Transverse colon (tissue), 4 donors: ENCODE data around the gene ST6GAL2. TPM values are rescaled to one million over a fixed set of nuclear protein-coding genes. Genes with fewer than 3 reads are reported as not detected.

Experiments used
- DNase-seq: peaks from one replicate; pipeline ENCODE4 v3.0.0-alpha.2; 2019
- H3K27ac ChIP-seq, 4 donors: fragments of 200-600 bp; sonication (generic); 2 replicates each; pipeline ENCODE4 v1.5.1; 2016 to 2018; ENCODE audit warnings: inconsistent platforms in 4 of 4
- H3K27me3 ChIP-seq: fragments of 200-600 bp; sonication (generic); 2 replicates; pipeline ENCODE4 v1.5.1; 2017; ENCODE audit warnings: inconsistent platforms
- H3K36me3 ChIP-seq, 4 donors: fragments of 200-600 bp; sonication (generic); 2 replicates each; pipeline ENCODE4 v1.5.1; 2017 to 2019; ENCODE audit warnings: inconsistent platforms in 4 of 4
- H3K4me1 ChIP-seq, 4 donors: fragments of 200-600 bp; sonication (generic); 2 replicates each; pipeline ENCODE4 v1.5.1; 2017 to 2020; ENCODE audit warnings: inconsistent platforms in 4 of 4
- H3K4me3 ChIP-seq, 4 donors: fragments of 200-600 bp; sonication (generic); 1 replicate in 1 of 4; 2 replicates in 3 of 4; pipeline versions ENCODE4 v1.5.1 to v1.6.1; 2017 to 2019; ENCODE audit warnings: inconsistent platforms in 4 of 4
- H3K9me3 ChIP-seq, 2 donors: fragments of 200-600 bp; sonication (generic); 2 replicates each; pipeline ENCODE4 v1.5.1; 2017 to 2019; ENCODE audit warnings: inconsistent platforms in 2 of 2
- CTCF ChIP-seq, 5 experiments: fragments of 200-600 bp in 3 of 5; fragments of 450-650 bp in 2 of 5; sonication (generic) in 3 of 5; IDR thresholded peaks; 1 replicate in 2 of 5; 2 replicates in 3 of 5; pipeline ENCODE4 v1.5.1; 2016 to 2017; ENCODE audit warnings: antibody characterized with exemption in 5 of 5, inconsistent platforms in 3 of 5, mild to moderate bottlenecking in 2 of 5, moderate library complexity in 1 of 5
- EP300 ChIP-seq: sonication (generic); formaldehyde crosslinking; IDR thresholded peaks from one replicate; pipeline ENCODE4 v1.6.1; 2017; ENCODE audit warnings: antibody characterized with exemption, low read depth
- POLR2A ChIP-seq: fragments of 450-650 bp; IDR thresholded peaks from one replicate; pipeline ENCODE4 v1.6.1; 2016; ENCODE audit warnings: antibody characterized with exemption, mild to moderate bottlenecking, moderate library complexity
- POLR2AphosphoS5 ChIP-seq, 3 donors: sonication (generic); formaldehyde crosslinking; IDR thresholded peaks; one replicate each; pipeline ENCODE4 v1.6.1; 2016; ENCODE audit warnings: antibody characterized with exemption in 3 of 3
- WGBS, 2 donors: methylation state at CpG; one replicate each; pipeline ENCODE4 v1.1.5; 2018; ENCODE audit warnings: low coverage in 1 of 2; 5-methylcytosine and 5-hydroxymethylcytosine counted together
- in situ Hi-C, 4 donors: fragments of 200-750 bp; cut with MboI; loops; one replicate each; pipeline versions ENCODE4 v1.15.0 to v1.15.1; 2017; ENCODE audit warnings: low sequenced_read_pairs in 3 of 4, low pct_ligation_motif_present in 1 of 4, low pct_unique_long_range_greater_than_20kb in 1 of 4
- intact Hi-C: fragments of 100-400 bp; cut with DNase I; formaldehyde crosslinking; loops from one replicate; pipeline ENCODE4 v1.15.1; 2023; ENCODE audit warnings: low total_unique reads
- total RNA-seq, 4 donors: library from RNA; depleted of rRNA; stranded (reverse); fragments of >200 nt; gene quantifications; one replicate each; pipeline ENCODE4 v1.1.0, GENCODE V29; 2016

The ST6GAL2 gene
- total RNA-seq, 4 donors from 2014 or later: 0.16 to 2.0 (median 0.51) TPM

GRCh38 chr2:106800976-106801655 is 84.9 kb downstream of the ST6GAL2 start:
- intact Hi-C loops (no loop called here), in situ Hi-C loops (no loop called here)
- Histone ChIP-seq H3K9me3 (no peaks in the 10 kb centered on the region), H3K27me3 (no peaks in the 10 kb centered on the region), H3K4me1 (no peaks in the 10 kb centered on the region), H3K36me3 (no peaks in the 10 kb centered on the region), H3K4me3 (no peak overlapping the region), H3K27ac (no peak overlapping the region)
- no peak for TF ChIP-seq CTCF (IDR thresholded peaks at IDR 0.05)
- no peak for TF ChIP-seq POLR2AphosphoS5 (IDR thresholded peaks at IDR 0.05)
- TF ChIP-seq POLR2A: no peak
- no peak for DNase-seq
- 72 to 83% methylated on average over 7 to 10 of the region's 10 CpGs for WGBS, 2 donors

GRCh38 chr2:106800180-106800579 is 85.8 kb downstream of the ST6GAL2 start:
- no peaks in the 10 kb centered on the region for H3K27me3 ChIP-seq
- in situ Hi-C loops (no loop called here), intact Hi-C loops (no loop called here)
- no peak overlapping the region for H3K27ac ChIP-seq
- no peaks in the 10 kb centered on the region for H3K4me1 ChIP-seq
- no peaks in the 10 kb centered on the region for H3K36me3 ChIP-seq
- no peak for DNase-seq
- WGBS, 2 donors: 90 to 97% methylated on average over 4 of the region's 4 CpGs
- no peak overlapping the region for H3K4me3 ChIP-seq
- no peaks in the 10 kb centered on the region for H3K9me3 ChIP-seq
- TF ChIP-seq POLR2A (no peak), POLR2AphosphoS5 (IDR thresholded peaks at IDR 0.05) (no peak), EP300 (no peak), CTCF (IDR thresholded peaks at IDR 0.05) (no peak)

GRCh38 chr2:106798826-106799552 is 87.0 kb downstream of the ST6GAL2 start:
- no peaks in the 10 kb centered on the region for H3K4me1 ChIP-seq
- H3K9me3 ChIP-seq: no peaks in the 10 kb centered on the region
- WGBS, 2 donors: 58 to 62% methylated on average over 2 to 5 of the region's 5 CpGs
- in situ Hi-C loops (no loop called here), intact Hi-C loops (no loop called here)
- H3K27me3 ChIP-seq: no peaks in the 10 kb centered on the region
- H3K4me3 ChIP-seq: no peak overlapping the region
- TF ChIP-seq POLR2AphosphoS5 (IDR thresholded peaks at IDR 0.05) (no peak), POLR2A (no peak), CTCF (IDR thresholded peaks at IDR 0.05) (no peak), EP300 (no peak)
- DNase-seq: no peak
- no peaks in the 10 kb centered on the region for H3K36me3 ChIP-seq
- H3K27ac ChIP-seq: no peak overlapping the region

GRCh38 chr2:106797494-106797893 is 88.5 kb downstream of the ST6GAL2 start:
- Histone ChIP-seq H3K4me3 (no peak overlapping the region), H3K9me3 (no peaks in the 10 kb centered on the region), H3K36me3 (no peaks in the 10 kb centered on the region), H3K4me1 (no peaks in the 10 kb centered on the region), H3K27me3 (no peaks in the 10 kb centered on the region), H3K27ac (no peak overlapping the region)
- 88 to 93% methylated on average over 5 of the region's 5 CpGs for WGBS, 2 donors
- intact Hi-C loops: no loop called here
- no peak for DNase-seq
- TF ChIP-seq EP300 (no peak), POLR2AphosphoS5 (IDR thresholded peaks at IDR 0.05) (no peak), CTCF (IDR thresholded peaks at IDR 0.05) (no peak), POLR2A (no peak)
- in situ Hi-C loops: no loop called here
